ENCODE measurements around the gene STX10.
"Not testable (repeated sequence)": the region's sequence is repeated elsewhere in the genome, so short reads cannot be mapped to it uniquely, and the experiment has no call there.

Gene STX10

GRCh38 chr19:13165162-13165997 lies 15.2 kb upstream of the STX10 start:
- in situ Hi-C loops (cut with MboI; ENCODE audit: low sequenced_read_pairs): no loop called here

DNA sequence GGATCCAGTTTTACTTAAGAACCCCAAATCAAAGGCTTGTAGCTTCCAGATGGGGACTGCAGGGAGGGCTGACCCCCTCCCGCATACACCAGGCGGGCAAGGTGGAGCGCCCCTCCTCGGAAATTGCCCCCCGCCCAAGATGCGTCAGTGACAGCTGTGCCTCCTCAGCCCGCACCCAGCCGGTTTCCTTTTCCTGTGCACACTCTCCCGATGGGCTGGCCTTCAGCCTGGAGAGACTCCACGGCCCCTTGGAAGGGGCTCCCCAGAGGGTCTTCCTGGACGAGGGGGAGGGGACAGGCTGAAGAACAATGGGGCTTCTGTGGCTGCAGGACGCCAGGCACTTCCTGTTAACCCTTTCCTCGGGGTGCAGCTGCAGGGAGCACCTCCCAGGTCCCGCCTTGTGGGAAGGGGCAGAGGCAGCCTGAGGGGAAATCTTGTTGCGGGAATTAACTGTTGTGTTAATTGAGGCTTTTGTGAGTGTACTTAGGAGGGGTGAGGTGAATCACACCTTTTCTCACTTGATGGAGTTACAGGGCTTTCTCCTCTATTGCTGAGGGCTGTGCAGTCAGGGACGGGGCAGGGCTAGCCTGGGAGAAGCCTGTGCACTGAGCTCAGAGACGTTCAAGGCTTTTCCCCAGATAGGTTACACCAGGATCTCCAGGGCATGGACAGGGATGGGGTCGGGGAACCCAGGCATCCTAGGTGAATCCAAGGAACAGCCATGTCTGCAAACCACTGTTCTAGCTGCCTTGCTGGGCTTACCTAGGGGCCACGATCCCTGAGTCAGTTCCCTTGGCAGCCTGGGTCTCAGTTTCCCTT lies 14.4 kb upstream of the STX10 start:
- in situ Hi-C loops (cut with MboI; ENCODE audit: low sequenced_read_pairs): no loop called here

- in situ Hi-C loops (cut with MboI; ENCODE audit: low sequenced_read_pairs): no loop called here
These were observed 13.6 kb upstream of the STX10 start for GRCh38 chr19:13163609-13164342.

DNA sequence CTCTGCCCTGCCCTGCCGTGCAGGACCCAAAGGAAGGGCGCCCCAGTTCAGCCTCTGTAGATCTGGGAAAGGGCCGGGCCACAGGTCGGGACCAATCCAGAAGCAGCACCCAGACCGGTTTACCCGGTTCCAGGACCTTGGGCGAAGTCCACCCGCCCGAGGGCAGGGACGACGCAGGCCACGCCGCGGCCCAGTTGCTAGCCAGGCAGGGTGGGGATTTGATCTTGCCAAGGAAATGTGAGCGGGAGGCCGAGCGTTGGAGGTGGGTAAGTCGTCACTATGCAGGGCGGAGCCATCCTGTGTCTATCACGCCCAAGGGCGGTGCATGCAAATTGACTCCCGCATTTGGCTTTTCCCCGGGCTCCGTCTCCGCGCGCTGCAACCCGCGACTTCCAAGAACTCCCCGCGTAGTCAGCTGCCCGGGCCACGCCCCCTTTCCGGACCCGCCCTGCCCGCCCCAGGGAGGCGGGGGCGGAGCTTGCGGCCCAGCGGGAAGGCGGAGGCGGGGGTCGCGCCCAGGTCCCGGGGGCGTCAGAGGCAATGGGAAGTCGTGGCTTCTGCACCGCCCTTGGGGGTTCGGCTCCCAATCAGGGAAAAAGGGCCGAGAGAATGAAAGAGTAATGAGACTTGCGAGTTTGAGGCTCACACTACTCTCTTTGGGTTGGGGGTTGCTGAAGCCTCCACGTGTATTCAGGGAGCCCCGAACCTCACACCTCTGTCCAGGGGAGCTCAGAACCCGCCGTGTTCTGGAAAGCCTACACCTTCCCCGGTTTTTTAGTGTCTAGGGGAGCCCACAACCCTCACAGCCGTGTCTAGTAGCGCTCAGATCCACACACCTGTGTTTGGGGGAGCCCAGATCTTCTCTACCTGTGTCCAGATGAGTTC lies 12.8 kb upstream of the STX10 start:
- in situ Hi-C loops (cut with MboI; ENCODE audit: low sequenced_read_pairs): no loop called here

DNA sequence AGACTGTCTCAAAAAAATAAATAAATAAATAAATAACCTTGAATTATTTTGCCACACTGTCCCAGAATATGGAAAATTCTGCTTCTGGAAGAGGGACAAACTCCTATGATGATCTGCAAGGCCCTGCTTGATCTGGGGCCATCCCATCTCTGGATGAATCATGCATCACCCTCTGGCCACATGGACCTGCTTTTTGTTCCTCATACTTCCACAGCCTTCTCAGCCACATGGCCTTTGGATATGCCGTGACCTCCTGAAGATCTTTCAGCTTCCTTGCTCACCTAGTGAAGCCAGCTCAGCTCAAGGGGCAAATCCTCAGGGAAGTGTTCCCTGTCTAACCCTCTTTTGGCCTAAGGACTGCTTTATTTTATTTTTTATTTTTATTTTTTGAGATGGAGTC lies 10.4 kb upstream of the STX10 start:
- in situ Hi-C loops (cut with MboI; ENCODE audit: low sequenced_read_pairs): no loop called here

GRCh38 chr19:13159713-13160112 lies 9.5 kb upstream of the STX10 start:
- in situ Hi-C loops (cut with MboI; ENCODE audit: low sequenced_read_pairs): no loop called here

- in situ Hi-C loops (cut with MboI; ENCODE audit: low sequenced_read_pairs): no loop called here
These were observed 5.5 kb upstream of the STX10 start for GRCh38 chr19:13155472-13156359.

DNA sequence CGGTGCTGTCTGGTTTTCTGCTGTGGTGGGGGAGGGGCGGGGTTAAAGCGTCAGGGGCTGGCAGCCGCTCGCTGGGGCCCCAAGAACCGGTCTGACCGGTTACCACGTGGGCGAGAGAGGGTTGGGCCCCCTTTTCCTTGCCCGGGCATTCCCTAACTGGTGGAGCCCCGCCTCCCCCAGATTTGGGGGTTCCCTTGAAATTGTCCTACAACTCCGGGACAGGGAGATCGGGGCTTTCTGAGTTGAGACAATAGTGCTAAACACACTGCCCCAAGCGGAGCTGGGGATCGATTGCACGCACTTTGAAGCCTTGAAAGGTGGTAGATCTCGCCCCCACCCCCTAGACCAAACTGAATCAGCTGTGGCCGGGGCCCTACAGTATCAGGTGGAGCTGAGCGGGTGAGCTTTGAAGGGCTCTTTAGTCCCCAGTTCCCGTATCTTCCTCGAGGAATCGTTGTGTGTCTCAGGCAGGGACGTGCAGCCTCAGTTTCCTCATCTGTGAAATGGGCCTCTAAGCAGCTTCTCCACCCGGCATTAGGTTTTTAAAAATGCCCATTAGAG lies 4.8 kb upstream of the STX10 start:
- in situ Hi-C loops (cut with MboI; ENCODE audit: low sequenced_read_pairs): no loop called here

- in situ Hi-C loops (cut with MboI; ENCODE audit: low sequenced_read_pairs): no loop called here
These were observed 4.1 kb upstream of the STX10 start for GRCh38 chr19:13154241-13154778.

DNA sequence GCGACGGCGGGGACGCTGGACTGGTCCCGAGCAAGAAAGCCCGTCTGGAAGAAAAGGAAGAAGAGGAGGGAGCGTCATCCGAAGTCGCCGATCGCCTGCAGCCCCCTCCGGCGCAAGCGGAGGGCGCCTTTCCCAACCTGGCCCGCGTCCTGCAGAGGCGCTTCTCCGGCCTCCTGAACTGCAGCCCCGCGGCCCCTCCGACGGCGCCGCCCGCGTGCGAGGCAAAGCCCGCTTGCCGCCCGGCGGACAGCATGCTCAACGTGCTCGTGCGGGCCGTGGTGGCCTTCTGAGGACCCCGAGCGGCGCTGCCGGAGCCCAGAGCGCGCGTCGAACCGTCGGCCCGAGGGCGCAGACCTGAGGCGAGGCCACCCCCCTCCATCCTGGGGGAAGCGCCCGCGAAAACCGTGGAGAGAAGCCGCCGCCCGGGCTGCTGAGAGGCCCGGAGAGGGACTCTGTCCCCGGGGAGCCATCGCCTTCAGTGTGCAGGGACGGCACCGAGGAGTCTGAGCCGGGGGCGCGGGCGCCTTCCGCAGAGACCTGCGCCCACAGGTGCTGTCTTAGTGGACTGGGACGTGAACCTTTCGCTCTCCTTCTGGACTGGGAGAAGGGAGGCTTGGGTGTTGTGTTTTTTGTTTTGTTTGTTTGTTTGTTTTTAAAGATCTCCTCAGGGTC lies 3.5 kb upstream of the STX10 start:
- in situ Hi-C loops (cut with MboI; ENCODE audit: low sequenced_read_pairs): no loop called here

GRCh38 chr19:13152974-13153568 lies 2.9 kb upstream of the STX10 start:
- in situ Hi-C loops (cut with MboI; ENCODE audit: low sequenced_read_pairs): no loop called here

DNA sequence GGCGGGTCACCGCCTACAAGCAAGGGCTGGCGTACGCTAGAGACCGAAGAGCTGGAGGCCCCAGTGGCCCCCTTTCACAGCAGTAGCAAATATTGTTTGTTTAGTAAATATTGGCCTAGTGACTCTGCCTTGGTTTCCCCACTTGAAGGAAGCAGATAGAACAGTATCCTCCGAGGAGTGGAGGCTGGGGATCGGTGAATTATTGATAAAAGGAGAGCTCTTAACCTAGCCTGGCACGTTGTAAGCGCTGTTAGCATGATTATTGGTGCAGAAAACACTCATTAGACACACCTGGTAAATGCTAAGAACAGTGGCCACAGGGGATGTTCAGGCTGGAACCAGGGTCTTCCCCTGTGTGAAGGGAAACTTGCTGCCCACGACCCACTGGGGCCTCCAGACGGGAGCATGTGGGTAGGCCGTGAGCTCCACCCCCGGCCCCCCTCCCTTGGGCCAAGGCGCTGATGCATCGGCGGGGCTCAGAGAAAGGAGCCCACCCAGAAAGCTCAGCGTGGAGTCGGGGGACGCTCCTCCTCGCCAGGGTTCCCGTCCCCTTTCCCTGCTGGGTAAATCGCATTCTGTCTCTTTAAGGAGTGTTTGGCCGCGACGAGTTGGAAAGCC lies 2.3 kb upstream of the STX10 start:
- in situ Hi-C loops (cut with MboI; ENCODE audit: low sequenced_read_pairs): no loop called here

DNA sequence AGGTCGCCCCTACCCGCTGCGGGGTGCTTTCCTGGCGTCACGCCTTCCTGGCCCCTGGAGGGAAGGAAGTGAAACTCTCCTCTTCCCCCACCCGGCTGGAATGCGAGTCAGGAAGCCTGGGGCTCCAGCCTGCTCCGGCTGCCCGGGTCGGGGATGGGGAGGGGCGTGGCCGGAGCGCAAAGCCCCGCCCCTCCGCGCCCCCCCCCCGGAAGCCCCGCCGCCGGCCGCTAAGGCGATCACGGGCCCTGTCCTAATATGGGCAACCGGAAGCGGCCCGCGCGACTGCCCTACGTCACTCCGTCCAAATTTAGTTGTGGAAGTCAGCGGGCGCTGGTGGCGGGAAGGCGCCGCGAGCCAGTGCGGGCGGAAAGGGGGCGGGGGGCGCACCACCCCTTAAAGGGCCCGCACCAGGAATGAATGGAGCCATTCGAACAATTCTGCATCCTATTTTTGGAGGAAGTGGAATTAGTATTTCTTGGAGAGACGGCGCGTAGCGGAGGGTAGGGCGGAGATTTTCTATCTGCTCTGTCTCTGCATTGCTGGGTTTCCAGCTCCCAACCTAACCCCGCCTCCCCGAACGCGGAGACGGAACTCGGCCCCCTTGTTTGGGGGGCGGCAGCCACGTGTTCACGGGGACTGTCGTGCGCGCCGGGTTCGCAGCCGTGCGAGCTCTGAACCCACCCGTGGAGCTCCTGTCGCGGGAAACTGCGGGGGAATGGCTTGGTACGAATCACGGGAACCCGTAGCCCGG lies 1.6 kb upstream of the STX10 start:
- in situ Hi-C loops (cut with MboI; ENCODE audit: low sequenced_read_pairs): no loop called here

DNA sequence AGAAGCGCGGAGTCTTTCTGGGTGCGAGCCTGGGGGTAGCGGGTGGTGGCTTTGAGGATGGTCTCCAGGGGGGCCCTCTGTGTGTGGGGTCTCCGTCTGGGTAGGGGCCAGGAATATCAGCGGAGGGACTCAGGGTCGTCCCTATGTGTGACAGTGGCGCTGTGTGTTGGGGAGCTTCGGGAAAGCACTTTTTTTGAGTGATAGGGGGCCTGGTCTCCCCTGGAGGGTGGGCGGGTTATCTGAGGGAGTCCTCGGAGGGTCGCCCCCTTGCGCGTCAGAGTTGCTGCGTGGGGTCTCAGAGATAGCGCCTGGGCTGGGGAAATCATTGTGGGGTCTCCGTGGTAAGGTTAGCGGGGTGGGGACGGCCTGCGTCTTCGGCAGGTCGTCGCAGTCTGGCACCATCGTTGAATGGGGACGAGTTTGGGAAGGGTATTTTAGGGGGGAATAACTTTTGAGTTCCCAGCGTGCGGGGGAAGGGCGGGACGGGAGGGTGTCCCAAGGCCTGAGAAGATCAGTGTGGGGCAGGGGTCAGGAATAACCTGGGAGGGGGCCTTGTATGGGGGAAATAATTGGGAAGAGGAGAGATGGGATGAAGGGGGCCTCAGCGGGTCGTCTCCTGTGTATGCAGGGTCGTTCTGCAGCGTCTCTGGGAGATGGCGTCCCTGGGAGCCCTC lies 893 bp upstream of the STX10 start:
- in situ Hi-C loops (cut with MboI; ENCODE audit: low sequenced_read_pairs): no loop called here

GRCh38 chr19:13149628-13150186 lies 468 bp downstream of the STX10 start:
- in situ Hi-C loops (cut with MboI; ENCODE audit: low sequenced_read_pairs): no loop called here

- in situ Hi-C loops (cut with MboI; ENCODE audit: low sequenced_read_pairs): not testable (repeated sequence)
These were observed 975 bp downstream of the STX10 start for GRCh38 chr19:13149173-13149627.
